HepG2 (cell line): Measurements from ENCODE around the gene PSEN1. TPM values are rescaled to one million over a fixed set of nuclear protein-coding genes. Genes with fewer than 3 reads are reported as not detected.

Experiments
- BRCA1 ChIP-seq: sonication (generic); formaldehyde crosslinking; IDR thresholded peaks from 2 replicates; pipeline ENCODE4 v1.4.0; 2020; ENCODE audit warnings: missing genetic modification reagents
- CC2D1A ChIP-seq: sonication (generic); formaldehyde crosslinking; IDR thresholded peaks from 2 replicates; pipeline ENCODE4 v1.8.1; 2023; ENCODE audit warnings: mild to moderate bottlenecking, missing genetic modification reagents
- GTF3A ChIP-seq: sonication (generic); formaldehyde crosslinking; conservative IDR thresholded peaks from 2 replicates; pipeline ENCODE4 v1.4.0; 2020; ENCODE audit warnings: mild to moderate bottlenecking, missing genetic modification reagents
- HNF4G ChIP-seq, 2 experiments: sonication (generic) in 1 of 2; formaldehyde crosslinking in 1 of 2; IDR thresholded peaks; 2 replicates each; pipeline versions ENCODE4 v1.4.0 to v1.6.1; 2011 to 2020; ENCODE audit warnings: borderline replicate concordance in 2 of 2, low read depth in 2 of 2, mild to moderate bottlenecking in 2 of 2, low read length in 1 of 2, missing genetic modification reagents in 1 of 2, moderate library complexity in 1 of 2
- HNRNPLL ChIP-seq: fragments of 200-400 bp; formaldehyde crosslinking; IDR thresholded peaks from 2 replicates; pipeline ENCODE4 v1.6.1; 2017; ENCODE audit warnings: mild to moderate bottlenecking, low read depth, low read length; ENCODE audit not compliant: poor library complexity, severe bottlenecking
- KAT8 ChIP-seq: IDR thresholded peaks from 2 replicates; pipeline ENCODE4 v1.6.1; 2016; ENCODE audit warnings: missing genetic modification reagents, missing compliant biosample characterization
- MATR3 ChIP-seq: sonication (generic); formaldehyde crosslinking; IDR thresholded peaks from 2 replicates; pipeline ENCODE4 v1.4.0; 2020; ENCODE audit warnings: missing genetic modification reagents
- MYNN ChIP-seq: sonication (generic); formaldehyde crosslinking; IDR thresholded peaks from 2 replicates; pipeline ENCODE4 v1.4.0; 2020; ENCODE audit warnings: mild to moderate bottlenecking, low read depth, missing genetic modification reagents
- POLR2AphosphoS2 ChIP-seq: IDR thresholded peaks from 2 replicates; pipeline ENCODE4 v1.6.1; 2011; ENCODE audit warnings: low read depth, low read length, improper control_type of control experiment
- PPARG ChIP-seq: conservative IDR thresholded peaks from 2 replicates; pipeline ENCODE4 v1.6.1; 2016; ENCODE audit warnings: missing biosample characterization, missing genetic modification reagents
- RFXANK ChIP-seq: IDR thresholded peaks from 2 replicates; pipeline ENCODE4 v1.6.1; 2016
- SMARCC2 ChIP-seq: fragments of 450-650 bp; IDR thresholded peaks from 2 replicates; pipeline ENCODE4 v1.6.1; 2017; ENCODE audit warnings: antibody characterized with exemption, mild to moderate bottlenecking
- TBX2 ChIP-seq: sonication (generic); formaldehyde crosslinking; IDR thresholded peaks from 2 replicates; pipeline ENCODE4 v1.5.0; 2020; ENCODE audit warnings: missing genetic modification reagents, mild to moderate bottlenecking, borderline replicate concordance
- ZBTB3 ChIP-seq: sonication (generic); formaldehyde crosslinking; IDR thresholded peaks from 2 replicates; pipeline ENCODE4 v1.4.0; 2020; ENCODE audit warnings: low read depth, mild to moderate bottlenecking, moderate library complexity, missing genetic modification reagents, borderline replicate concordance
- ZKSCAN8 ChIP-seq: IDR thresholded peaks from 2 replicates; pipeline ENCODE4 v1.6.1; 2016; ENCODE audit warnings: borderline replicate concordance, missing genetic modification reagents, missing compliant biosample characterization
- ZNF12 ChIP-seq: sonication (generic); formaldehyde crosslinking; IDR thresholded peaks from 2 replicates; pipeline ENCODE4 v1.5.0; 2020; ENCODE audit warnings: missing genetic modification reagents
- ZNF264 ChIP-seq: sonication (generic); formaldehyde crosslinking; IDR thresholded peaks from 2 replicates; pipeline ENCODE4 v1.4.0; 2020; ENCODE audit warnings: missing genetic modification reagents
- ZNF547 ChIP-seq: sonication (generic); formaldehyde crosslinking; IDR thresholded peaks from 2 replicates; pipeline ENCODE4 v1.5.1; 2020; ENCODE audit warnings: mild to moderate bottlenecking, missing genetic modification reagents
- ZNF713 ChIP-seq: sonication (generic); formaldehyde crosslinking; IDR thresholded peaks from 2 replicates; pipeline ENCODE4 v1.4.0; 2020; ENCODE audit warnings: mild to moderate bottlenecking, missing genetic modification reagents
- ZNF788 ChIP-seq: sonication (generic); formaldehyde crosslinking; IDR thresholded peaks from 2 replicates; pipeline ENCODE4 v1.5.0; 2020; ENCODE audit warnings: mild to moderate bottlenecking, missing genetic modification reagents, borderline replicate concordance
- ZSCAN30 ChIP-seq: sonication (generic); formaldehyde crosslinking; IDR thresholded peaks from 2 replicates; pipeline ENCODE4 v1.5.0; 2020; ENCODE audit warnings: mild to moderate bottlenecking, missing genetic modification reagents
- ZSCAN31 ChIP-seq: sonication (generic); formaldehyde crosslinking; IDR thresholded peaks from 2 replicates; pipeline ENCODE4 v1.5.0; 2020; ENCODE audit warnings: low read depth, mild to moderate bottlenecking, missing genetic modification reagents
- polyA plus RNA-seq, 8 experiments: library from polyadenylated mRNA; depleted of rRNA in 3 of 8; stranded (reverse) in 7 of 8; unstranded in 1 of 8; fragments of >200 nt; fragmentation: Illumina TruSeq in 4 of 8; extraction: Trizol in 4 of 8; gene quantifications; 2 replicates each; pipeline versions ENCODE4 v1.2.1 to v1.2.3, GENCODE V29; 2011 to 2016; ENCODE audit warnings: low read depth in 4 of 8, missing spikeins in 1 of 8, mixed read lengths in 1 of 8; ENCODE audit not compliant: insufficient read depth in 1 of 8
- total RNA-seq, 5 experiments: library from RNA; depleted of rRNA; stranded (reverse); fragments of >200 nt; fragmentation: Illumina TruSeq; extraction: Trizol; gene quantifications; 2 replicates each; pipeline ENCODE4 v1.2.3, GENCODE V29; 2016; ENCODE audit warnings: low read depth in 1 of 5
- TF ChIP-seq, protein P1 (sequence below): IDR thresholded peaks from 2 replicates; pipeline ENCODE4 v1.6.1; 2016; ENCODE audit warnings: low read depth
- TF ChIP-seq, protein P2 (sequence below): sonication (generic); formaldehyde crosslinking; IDR thresholded peaks from 2 replicates; pipeline ENCODE4 v1.5.1; 2020; ENCODE audit warnings: missing genetic modification reagents, mild to moderate bottlenecking, borderline replicate concordance
- TF ChIP-seq, protein P3 (sequence below): IDR thresholded peaks from 2 replicates; pipeline ENCODE4 v1.6.1; 2016; ENCODE audit warnings: low read depth, control low read depth

PSEN1 gene
- total and polyA plus RNA-seq, 2 of the 13 experiments (the other 11 are each of a cell fraction or from before 2014, with no cell fraction given): 12.5 to 26.6 TPM

DNA sequence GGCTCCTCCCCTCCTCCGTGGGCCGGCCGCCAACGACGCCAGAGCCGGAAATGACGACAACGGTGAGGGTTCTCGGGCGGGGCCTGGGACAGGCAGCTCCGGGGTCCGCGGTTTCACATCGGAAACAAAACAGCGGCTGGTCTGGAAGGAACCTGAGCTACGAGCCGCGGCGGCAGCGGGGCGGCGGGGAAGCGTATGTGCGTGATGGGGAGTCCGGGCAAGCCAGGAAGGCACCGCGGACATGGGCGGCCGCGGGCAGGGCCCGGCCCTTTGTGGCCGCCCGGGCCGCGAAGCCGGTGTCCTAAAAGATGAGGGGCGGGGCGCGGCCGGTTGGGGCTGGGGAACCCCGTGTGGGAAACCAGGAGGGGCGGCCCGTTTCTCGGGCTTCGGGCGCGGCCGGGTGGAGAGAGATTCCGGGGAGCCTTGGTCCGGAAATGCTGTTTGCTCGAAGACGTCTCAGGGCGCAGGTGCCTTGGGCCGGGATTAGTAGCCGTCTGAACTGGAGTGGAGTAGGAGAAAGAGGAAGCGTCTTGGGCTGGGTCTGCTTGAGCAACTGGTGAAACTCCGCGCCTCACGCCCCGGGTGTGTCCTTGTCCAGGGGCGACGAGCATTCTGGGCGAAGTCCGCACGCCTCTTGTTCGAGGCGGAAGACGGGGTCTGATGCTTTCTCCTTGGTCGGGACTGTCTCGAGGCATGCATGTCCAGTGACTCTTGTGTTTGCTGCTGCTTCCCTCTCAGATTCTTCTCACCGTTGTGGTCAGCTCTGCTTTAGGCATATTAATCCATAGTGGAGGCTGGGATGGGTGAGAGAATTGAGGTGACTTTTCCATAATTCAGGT lies at the start of gene PSEN1 (continued):
- peak; percentile 46 for TF ChIP-seq TBX2 (CRISPR knock-in tag)
- TF ChIP-seq ZBTB3 (CRISPR knock-in tag): no peak
- TF ChIP-seq MATR3 (CRISPR knock-in tag): no peak
- no peak for TF ChIP-seq SMARCC2
- TF ChIP-seq, protein P1, sequence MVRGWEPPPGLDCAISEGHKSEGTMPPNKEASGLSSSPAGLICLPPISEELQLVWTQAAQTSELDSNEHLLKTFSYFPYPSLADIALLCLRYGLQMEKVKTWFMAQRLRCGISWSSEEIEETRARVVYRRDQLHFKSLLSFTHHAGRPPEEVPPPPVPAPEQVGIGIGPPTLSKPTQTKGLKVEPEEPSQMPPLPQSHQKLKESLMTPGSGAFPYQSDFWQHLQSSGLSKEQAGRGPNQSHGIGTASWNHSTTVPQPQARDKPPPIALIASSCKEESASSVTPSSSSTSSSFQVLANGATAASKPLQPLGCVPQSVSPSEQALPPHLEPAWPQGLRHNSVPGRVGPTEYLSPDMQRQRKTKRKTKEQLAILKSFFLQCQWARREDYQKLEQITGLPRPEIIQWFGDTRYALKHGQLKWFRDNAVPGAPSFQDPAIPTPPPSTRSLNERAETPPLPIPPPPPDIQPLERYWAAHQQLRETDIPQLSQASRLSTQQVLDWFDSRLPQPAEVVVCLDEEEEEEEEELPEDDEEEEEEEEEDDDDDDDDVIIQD (CRISPR knock-in tag): 0 out of 2 replicates have a peak, but pooled peaks have one; percentile 43
- TF ChIP-seq PPARG (CRISPR knock-in tag): no peak
- no peak for TF ChIP-seq GTF3A (CRISPR knock-in tag)
- TF ChIP-seq, protein P2, sequence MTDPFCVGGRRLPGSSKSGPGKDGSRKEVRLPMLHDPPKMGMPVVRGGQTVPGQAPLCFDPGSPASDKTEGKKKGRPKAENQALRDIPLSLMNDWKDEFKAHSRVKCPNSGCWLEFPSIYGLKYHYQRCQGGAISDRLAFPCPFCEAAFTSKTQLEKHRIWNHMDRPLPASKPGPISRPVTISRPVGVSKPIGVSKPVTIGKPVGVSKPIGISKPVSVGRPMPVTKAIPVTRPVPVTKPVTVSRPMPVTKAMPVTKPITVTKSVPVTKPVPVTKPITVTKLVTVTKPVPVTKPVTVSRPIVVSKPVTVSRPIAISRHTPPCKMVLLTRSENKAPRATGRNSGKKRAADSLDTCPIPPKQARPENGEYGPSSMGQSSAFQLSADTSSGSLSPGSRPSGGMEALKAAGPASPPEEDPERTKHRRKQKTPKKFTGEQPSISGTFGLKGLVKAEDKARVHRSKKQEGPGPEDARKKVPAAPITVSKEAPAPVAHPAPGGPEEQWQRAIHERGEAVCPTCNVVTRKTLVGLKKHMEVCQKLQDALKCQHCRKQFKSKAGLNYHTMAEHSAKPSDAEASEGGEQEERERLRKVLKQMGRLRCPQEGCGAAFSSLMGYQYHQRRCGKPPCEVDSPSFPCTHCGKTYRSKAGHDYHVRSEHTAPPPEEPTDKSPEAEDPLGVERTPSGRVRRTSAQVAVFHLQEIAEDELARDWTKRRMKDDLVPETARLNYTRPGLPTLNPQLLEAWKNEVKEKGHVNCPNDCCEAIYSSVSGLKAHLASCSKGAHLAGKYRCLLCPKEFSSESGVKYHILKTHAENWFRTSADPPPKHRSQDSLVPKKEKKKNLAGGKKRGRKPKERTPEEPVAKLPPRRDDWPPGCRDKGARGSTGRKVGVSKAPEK (CRISPR knock-in tag): no peak
- TF ChIP-seq ZSCAN30: no peak
- TF ChIP-seq ZNF264 (CRISPR knock-in tag): peak; percentile 48; the same call in 1 of the 2 replicates
- no peak for TF ChIP-seq ZKSCAN8 (CRISPR knock-in tag)
- no peak; the same call in none of the 2 replicates for TF ChIP-seq ZSCAN31
- TF ChIP-seq POLR2AphosphoS2: no peak
- TF ChIP-seq MYNN (CRISPR knock-in tag): no peak
- TF ChIP-seq, protein P3, sequence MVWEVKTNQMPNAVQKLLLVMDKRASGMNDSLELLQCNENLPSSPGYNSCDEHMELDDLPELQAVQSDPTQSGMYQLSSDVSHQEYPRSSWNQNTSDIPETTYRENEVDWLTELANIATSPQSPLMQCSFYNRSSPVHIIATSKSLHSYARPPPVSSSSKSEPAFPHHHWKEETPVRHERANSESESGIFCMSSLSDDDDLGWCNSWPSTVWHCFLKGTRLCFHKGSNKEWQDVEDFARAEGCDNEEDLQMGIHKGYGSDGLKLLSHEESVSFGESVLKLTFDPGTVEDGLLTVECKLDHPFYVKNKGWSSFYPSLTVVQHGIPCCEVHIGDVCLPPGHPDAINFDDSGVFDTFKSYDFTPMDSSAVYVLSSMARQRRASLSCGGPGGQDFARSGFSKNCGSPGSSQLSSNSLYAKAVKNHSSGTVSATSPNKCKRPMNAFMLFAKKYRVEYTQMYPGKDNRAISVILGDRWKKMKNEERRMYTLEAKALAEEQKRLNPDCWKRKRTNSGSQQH: 0 out of 2 replicates have a peak, but pooled peaks have one; percentile 17
- no peak for TF ChIP-seq HNF4G (IDR thresholded peaks at IDR 0.05; ENCODE audit: borderline replicate concordance, low read depth, low read length)
- TF ChIP-seq HNF4G (CRISPR knock-in tag; IDR thresholded peaks at IDR 0.05; ENCODE audit: borderline replicate concordance, low read depth): peak; percentile 34; the same call in 1 of the 2 replicates
- TF ChIP-seq ZNF12 (CRISPR knock-in tag): no peak
- no peak for TF ChIP-seq ZNF547 (CRISPR knock-in tag)
- peak; percentile 49; the same call in 1 of the 2 replicates for TF ChIP-seq ZNF788 (CRISPR knock-in tag)
- peak; percentile 83 for TF ChIP-seq HNRNPLL
- 0 out of 2 replicates have a peak, but pooled peaks have one; percentile 62 for TF ChIP-seq BRCA1 (CRISPR knock-in tag)
- TF ChIP-seq KAT8: peak; percentile 82
- no peak for TF ChIP-seq ZNF713
- no peak for TF ChIP-seq CC2D1A (CRISPR knock-in tag)
- no peak for TF ChIP-seq RFXANK
